NCI-H345 treated with DMSO at 0.1 percent for 48 hours (cell line): ENCODE results near the gene CNPY1.
"Not testable (repeated sequence)": the region's sequence is repeated elsewhere in the genome, so short reads cannot be mapped to it uniquely, and the experiment has no call there.

Source experiments
- DNase-seq: peaks from one replicate; lab custom pipeline; 2025; ENCODE audit not compliant: unreplicated experiment; lab: John Stamatoyannopoulos, UW

Gene CNPY1

DNA sequence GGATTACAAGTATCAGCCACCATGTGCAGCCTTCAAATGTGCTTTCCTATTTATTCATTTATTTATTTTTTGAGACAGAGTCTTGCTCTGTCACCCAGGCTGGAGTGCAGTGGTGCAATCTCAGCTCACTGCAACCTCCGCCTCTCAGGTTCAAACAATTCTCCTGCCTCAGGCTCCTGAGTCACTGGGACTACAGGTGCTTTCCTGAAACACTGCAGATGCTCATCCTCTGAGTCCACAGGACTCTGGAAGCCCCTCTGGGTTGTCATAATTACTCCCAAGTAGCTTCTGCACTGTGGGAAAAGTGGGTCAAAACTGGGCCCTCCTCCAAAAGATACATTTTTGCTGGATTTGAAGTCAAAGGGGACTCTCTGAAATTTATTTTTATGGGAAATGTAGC is at the start of gene CNPY1:
CNPY1 (minus strand) TSS at position 111 of the 400 bp plus-strand sequence. CDS start 630 bp downstream, outside the sequence.
- DNase-seq: not testable (repeated sequence)

DNA sequence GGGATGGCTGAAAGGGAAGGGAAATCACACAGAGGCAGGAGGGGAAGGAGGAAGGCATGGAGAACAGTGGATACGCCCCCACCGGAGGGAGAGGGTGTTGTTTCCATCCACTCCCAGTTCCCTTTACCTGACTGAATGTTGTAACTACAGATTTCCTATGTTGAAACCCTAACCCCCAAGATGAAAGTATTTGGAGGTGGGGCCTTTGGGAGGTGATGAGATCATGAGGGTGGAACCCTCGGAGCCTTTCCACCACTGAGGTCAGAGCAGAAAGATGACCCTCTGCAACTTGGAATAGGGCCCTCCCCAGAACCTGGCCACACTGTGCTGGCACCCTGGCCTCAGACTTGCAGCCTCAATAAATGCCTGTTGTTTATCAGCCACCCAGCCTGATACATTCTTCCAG is 48.6 kb upstream of the CNPY1 start:
- no peak for DNase-seq

DNA sequence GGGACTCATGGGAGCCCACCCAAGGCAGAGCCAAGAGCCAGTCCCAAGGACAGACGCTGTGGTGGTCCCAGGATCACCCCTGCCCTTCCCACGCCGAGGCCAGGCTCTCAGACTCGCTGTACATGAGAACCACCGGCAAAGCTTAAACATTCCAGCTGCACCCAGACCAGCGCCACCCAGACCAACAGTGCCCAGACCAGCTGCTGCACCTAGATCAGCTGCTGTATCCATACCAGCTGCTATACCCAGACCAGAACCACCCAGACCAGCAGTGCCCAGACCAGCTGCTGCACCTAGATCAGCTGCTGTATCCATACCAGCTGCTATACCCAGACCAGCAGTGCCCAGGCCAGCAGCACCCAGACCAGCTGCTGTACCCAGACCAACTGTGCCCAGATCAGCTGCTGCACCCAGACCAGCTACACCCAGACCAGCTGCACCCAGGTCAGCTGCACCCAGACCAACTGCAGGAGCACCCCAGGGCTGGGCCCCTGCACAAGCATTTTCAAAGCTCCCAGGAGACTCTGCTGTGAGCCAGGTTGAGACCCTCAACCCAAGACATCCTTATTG is 47.9 kb upstream of the CNPY1 start:
- no peak for DNase-seq

DNA sequence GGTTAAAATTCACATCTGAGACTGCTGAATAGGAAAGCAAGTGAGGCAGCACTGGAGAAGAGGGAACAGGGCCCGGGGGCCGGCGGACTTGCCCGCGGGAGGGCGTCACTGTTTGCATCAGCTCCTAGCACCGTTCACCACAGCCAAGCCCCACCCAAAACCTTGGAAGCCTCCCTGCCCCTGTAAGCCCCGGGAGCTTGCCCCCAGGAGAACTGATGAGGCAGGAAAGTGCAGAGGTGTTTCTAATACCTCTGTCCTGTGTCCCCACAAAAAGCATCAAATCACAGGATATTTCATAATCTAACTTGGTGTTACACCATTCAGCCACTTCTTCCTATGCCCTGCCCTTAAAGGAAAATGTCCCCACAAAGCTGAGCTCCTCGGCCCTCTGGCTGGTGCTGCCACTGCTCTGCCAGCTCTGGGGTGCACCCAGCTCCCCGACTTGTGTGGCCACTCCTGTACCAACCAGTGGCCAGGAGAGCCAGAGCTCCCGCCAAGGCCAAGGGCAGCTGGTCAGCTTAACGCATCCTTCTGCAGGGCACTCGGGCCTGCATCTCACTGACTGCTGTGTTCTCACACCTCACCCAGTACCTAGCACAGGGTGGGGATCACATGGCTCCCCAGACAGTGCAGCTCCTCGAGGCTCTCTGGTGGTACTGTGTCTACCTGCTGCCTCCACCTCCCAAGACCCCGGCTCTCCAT is 47.3 kb upstream of the CNPY1 start:
- no peak for DNase-seq

DNA sequence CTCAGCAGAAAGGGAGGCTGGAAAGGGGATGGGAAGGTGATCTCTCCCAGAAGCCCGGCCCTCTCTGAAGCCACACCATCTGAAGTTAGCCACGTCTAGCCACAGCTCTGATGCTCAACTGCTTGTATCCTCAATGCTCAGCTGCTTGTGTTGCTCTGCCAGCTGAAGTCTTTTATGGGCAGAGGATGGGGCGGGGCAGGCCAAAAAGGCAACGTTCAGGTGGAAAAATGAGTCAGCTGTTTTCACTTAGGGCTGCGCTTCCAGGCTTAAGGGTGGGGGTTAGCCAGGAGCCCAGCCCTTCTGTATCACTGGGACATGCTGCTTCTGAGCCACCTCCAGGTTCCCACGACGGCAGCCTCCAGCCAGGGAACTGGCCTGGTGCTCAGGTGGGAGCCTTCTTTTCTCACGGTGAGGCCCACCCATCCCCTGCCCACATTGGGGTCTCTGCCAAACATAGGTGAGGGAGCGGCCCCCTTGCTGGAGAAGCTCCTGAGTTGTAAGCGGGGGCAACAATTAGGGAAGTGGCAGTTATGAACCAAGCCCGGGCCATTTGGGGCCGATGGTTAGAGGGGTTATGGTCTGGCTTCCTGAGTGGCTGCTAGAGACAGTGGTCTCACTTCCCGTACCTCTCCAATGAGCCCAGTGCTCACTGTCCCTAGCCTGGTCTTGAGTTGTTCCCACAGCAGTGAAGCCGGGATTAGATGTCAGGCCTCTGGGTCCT is 44.9 kb upstream of the CNPY1 start:
- no peak for DNase-seq

DNA sequence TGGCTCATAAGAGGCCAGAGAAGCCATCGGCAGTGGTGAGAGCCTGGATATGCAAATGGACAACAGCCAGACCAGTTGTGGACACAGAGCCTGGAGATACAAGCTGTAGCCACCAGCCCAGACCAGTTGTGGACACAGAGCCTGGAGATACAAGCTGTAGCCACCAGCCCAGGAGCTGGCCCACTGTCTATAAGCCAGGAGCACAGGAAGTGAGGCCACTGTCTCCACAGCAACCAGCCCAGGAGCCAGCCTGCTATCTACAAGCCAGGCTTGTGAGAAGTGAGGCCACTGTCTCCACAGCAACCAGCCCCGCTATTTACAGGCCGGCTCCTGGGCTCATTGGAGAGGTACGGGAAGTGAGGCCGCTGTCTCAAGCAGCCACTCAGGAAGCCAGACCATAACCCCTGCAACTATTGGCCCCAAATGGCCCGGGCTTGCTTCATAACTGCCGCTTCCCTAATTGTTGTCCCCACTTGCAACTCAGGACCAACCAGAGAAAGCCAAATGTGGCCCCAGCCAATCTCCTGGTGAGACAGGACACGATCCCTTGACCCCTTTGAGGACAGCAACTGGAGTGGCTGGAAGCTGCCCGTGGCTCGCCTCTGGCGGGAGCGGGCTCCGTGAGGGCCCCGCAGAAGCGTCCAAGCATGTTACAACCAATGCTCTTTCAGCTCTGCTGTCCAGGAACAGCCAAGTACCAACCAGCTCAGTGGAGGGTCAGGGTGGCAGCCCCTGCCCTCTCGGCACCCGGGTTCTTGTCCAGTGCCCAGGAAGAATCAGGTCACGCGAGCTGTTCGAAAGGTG is 44.1 kb upstream of the CNPY1 start:
- DNase-seq: no peak

DNA sequence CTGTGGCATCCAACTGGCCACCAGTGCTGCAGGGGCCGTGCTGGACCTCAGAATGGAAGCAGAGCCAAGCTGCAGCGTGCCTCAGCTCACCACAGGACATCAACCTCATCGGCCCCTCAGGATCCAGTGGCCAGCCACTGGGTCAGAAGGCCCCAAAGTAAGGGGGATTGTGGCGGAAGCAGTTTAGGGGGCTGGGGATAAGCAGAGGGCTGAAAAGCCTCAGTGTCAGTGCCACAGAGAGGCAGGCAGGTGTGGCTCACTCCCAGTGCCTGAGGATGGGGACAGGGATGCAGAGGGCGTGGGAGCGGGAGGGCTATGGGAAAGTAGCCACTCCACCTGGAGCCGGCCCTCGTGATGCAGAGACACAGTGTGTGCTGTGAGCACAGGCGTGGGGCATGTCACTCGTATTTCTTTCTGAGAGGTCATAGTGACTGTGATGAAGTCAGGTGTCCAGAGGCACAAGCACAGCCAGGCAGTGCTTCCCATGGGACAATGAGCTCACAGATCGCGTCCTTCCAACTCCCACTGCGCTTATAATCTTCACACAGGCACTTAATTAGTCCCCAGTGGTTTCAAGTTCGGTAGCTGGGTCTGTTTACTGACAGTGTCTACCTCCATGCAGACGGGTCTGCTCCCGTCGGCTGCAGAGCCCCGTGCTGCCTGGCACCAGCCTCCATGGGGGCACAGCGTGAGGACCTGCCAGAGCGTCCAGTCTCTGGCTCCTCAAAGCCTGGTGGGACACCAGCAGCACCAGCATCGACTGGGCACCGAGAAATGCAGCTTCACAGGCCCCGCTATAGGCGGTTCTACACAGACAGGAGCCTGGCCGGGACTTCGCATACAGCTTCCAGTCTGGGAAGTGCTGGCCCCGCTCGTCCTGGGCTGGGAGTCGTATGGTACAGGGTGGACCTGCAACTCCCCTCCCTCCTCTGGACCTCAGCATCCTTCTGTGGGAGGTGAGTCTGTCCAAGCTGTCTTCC is 42.9 kb upstream of the CNPY1 start:
- no peak for DNase-seq

DNA sequence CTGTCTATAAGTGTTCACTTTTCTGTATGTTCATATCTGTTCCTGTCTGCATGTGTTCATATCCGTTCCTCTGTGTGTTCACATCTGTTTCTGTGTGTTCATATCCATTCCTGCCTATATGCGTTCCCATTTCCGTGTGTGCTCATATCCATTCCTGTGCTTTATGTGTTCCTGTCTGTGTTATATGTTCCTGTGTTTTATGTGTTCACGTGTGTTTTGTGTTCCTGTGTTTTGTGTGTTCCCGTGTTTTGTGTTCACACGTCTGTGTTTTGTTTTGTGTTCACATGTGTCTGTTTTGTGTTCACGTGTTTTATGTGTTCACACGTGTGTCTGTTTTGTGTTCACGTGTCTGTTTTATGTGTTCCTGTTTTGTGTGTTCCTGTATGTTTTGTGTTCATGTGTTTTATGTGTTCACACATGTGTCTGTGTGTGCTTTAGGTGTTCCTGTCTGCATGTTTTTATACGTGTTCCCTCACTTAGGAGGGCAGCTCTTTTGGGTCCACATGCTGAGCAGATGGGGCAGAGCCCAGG is 42.2 kb upstream of the CNPY1 start:
- DNase-seq: no peak

DNA sequence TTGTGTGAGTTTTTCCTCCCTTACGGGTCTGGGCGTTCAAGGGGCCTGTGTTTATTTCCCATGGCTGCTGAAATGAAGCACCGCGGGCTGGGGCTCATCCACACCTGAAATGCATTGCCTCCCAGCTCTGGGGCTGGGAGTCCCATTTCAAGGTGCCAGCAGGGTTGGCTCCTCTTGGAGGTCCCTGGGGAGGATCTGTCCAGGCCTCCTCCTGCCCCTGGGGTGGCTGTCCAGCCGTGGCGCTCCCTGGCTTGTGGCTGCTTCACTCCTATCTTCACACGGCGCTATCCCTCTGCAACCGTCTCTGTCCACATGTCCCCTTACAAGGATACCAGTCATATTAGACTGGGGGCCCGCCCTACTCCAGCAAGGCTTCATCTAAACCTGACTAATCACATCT is 41.1 kb upstream of the CNPY1 start:
- no peak for DNase-seq

DNA sequence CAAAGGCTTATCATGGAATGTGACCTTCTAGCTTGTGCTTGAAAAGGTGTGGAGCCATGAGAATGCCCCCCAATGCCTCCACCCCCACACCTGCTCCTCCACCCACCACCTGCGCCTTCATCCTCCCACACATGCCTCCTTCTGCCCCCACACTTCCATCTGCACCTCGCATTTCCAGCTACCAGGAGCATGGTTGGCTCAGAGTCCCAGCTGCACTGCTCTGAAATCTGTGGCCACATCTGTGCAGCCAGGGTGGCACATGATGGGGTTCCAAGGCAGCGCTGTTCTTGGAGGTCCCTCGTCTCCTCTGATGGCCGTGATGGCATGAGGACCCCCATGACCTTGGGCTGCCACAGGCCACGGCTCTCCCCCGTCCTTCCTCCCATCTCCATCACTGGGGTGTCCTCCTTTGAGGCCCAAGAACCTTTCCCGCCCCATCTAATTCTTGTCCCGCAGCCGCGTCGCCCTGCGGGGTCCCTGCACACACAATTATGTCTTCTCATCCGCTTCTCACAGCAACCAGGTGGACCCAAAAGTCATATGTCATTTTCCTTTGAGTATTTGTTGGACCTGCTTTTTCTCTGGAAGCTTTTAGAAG is 40.6 kb upstream of the CNPY1 start:
- no peak for DNase-seq

DNA sequence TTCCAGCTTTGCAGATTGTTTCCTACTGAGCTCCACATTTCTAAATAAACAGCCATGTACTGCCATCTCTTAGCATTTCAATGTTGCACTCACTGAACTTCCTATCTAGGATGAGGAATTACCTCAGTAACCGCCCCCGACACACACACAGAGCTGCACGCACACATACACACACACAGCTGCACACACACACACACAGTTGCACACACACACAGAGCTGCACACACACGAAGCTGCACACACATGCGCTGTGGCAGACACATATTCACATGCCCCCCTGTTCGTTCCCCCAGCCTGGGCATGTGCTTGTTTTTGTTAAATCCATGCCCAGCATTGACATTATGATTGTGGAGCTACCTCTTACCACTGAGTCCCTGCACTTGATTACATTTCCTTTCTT is 39.6 kb upstream of the CNPY1 start:
- no peak for DNase-seq

DNA sequence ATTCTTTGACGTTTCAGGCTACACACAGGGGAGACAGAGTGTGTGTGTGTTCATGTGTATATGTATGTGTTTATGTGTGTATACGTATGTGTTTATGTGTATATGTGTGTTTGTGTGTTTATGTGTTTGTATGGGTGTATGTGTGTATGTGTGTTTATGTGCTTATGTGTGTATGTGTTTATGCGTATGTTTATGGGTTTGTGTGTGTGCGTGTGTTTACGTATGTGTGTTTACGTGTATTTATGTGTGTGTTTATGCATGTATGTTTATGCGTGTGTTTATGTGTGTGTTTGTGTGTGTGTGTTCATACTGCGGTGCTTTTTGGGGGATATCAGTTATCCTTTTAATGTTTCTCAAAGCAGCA is 39.2 kb upstream of the CNPY1 start:
- DNase-seq: no peak

DNA sequence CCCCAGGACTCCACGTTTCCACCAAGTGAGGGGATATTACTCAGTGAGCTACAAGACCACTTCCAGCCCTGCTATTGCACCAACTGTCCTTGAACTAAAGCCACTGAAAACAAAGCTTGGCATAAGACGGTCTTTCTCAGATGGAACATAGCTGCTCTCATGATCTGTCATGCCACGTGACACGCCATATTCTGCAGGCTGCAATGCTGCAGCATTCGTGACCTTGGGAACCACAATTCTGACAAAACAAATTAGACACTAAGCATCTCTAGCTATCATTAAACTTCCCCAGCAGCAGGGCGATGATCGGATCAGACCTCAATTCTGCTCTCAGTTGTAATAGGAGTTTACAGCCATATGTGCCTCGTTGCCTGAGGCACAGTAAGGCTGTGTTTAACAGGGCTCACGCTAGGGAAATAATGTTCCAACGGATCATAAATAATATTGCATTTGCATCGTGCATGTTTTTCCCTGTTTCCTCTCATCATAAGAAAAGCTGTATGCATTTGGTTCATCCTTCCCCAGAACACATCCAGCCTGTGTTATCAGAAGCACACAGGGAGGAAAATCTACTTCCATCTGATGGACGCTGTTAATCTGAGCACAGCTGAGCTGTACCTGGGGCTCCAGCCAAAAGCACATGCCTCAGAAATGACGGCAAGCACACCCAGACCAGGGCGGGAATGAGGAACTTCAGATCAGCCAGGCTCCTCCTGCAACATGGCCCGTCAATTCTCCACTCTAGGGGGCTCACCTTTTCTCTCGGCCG is 38.6 kb upstream of the CNPY1 start:
- no peak for DNase-seq

DNA sequence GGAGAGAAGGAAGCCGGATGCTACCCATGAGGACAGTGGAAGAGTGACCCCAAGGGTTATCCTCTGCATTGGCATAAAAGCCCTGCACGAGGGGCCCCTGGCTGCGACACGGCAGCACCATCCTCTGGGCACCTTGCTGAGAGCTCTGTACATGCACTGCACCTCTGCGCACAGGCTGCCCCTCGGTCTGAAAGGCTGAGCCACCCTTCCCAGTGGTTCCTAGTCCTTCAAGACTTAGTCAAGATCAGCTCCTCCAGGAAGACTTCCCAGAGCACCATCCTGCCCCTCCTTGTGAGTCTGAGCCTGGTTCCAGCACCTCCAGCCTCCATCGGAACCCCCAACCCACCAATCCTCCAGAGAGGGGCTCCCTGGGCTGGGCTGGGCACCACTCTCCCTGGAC is 37.9 kb upstream of the CNPY1 start:
- DNase-seq: no peak

DNA sequence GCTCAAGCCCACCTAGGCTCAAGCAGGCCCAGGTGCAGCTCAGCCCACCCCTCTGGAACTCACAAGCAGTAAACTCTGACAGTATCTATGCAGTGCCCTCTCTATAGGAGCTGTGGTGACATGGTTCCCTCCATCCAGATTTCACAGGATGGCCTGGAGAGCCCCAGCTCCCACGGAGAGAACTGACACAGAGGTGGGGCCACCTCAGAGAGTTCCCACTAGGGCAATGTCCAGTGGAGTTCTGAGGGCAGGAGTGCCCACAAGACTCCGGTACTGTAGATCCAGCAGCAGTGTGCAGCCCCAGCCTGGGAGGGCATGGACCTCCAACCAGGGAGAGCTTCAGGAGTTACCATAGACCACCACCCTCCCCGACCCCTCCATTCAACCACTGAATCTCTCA is 37.3 kb upstream of the CNPY1 start:
- no peak for DNase-seq

DNA sequence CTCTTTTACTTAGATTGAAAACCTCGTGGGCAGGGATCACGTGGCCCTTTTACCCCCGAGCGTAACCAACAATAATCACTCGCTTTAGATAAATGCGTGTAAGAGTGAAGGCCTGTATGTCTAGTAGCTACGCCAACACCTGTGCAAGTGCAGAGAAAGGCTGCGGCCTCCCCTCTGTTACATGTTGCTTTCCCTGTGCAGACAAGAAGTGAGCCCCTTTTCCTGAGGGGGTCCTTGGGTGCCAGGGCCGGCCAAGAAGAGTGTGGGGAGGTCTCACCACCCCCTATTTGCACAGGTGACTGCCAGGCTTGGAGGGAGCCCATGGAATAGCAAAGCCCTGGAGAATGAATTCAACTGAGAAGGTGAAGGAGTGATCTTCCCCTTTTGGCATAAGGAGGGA is 35.6 kb upstream of the CNPY1 start:
- DNase-seq: no peak

DNA sequence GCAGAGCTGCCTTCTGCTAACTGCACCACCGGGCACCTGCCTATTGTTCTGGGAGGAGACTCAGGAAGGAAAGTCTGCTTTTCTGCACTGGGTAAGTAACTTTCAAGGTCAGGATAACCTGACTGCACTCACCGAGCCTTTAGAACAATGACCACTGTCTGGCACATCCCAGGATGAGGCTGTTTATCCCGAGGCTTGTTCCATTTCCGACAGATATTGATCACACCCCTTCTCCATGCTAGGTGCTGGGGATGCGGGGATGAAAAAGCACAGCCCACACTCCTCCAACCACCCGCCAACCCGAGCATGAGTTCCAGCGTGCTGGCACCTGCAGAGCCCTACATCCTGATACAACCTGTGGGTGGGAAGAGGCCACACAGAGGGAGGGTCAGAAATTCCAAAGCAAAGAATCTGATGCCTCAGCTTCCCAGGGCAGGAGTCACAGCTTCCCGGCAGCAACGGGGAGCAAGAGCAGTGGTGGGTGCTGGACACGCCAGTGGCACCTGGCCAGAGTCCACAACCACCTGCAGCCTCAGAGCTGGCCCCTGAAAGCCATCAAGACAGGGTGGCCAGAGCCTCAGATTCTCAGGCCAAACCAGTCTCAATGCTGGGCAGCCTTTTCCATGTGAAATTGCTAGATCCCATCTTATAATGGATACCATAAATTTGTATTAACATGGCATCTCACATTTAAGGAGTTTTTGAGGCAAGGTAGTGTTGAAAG is 34.9 kb upstream of the CNPY1 start:
- no peak for DNase-seq

DNA sequence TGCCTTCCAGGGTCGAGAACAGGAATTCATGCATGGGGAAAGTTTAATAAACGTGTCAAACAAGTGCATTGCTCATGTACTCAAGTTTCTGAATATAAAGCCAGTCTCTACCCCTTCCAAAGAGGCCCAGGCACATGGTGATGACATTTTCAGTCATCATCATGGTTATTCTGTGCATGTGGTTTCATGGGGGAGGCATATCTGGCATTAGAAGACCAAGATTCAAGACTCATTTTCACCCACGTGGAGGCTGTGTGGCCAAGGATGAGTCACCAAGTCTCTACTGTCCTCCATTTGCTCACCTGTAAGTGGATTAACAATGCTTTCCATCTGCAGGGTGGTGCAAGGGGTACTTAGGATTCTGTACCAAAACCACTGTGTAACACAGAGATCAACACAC is 34.0 kb upstream of the CNPY1 start:
- no peak for DNase-seq
